ENCODE results near the gene IFT52. TPM values are rescaled to one million over a fixed set of nuclear protein-coding genes. Genes with fewer than 3 reads are reported as not detected.

IFT52 gene
- total RNA-seq, 2 donors from 2014 or later = 16.3 to 23.4 TPM

GRCh38 chr20:43570496-43570895, 20.2 kb upstream of the IFT52 start:
- H3K4me1 ChIP-seq = peaks cover 10% of the 10 kb centered on the region
- no peak overlapping the region for H3K4me3 ChIP-seq
- ATAC-seq = no peak
- intact Hi-C loops (cut with DNase I) = no loop called here
- 88 to 94% methylated on average over 4 to 10 of the region's 10 CpGs for WGBS, 2 donors
- no peaks in the 10 kb centered on the region for H3K9me3 ChIP-seq
- no peaks in the 10 kb centered on the region for H3K27me3 ChIP-seq
- no peak overlapping the region for H3K27ac ChIP-seq
- TF ChIP-seq POLR2A (IDR thresholded peaks at IDR 0.05) (no peak), CTCF (IDR thresholded peaks at IDR 0.05) (no peak)
- no peak for DNase-seq
- peaks cover 0 to 27% of the 10 kb centered on the region in 2 donors for H3K36me3 ChIP-seq (replicated peaks in 1 of 2; ENCODE audit: insufficient read depth in 1 of 2, low read depth in 2 of 2)

GRCh38 chr20:43571310-43571709, 19.4 kb upstream of the IFT52 start:
- DNase-seq = no peak

GRCh38 chr20:43571771-43572170, 19.0 kb upstream of the IFT52 start:
- H3K4me3 ChIP-seq = no peak overlapping the region
- peaks cover 10% of the 10 kb centered on the region for H3K4me1 ChIP-seq
- peaks cover 0 to 28% of the 10 kb centered on the region in 2 donors for H3K36me3 ChIP-seq (replicated peaks in 1 of 2; ENCODE audit: insufficient read depth in 1 of 2, low read depth in 2 of 2)
- ATAC-seq (no peak), DNase-seq (no peak)
- 82 to 84% methylated on average over 4 to 6 of the region's 6 CpGs for WGBS, 2 donors
- no peak overlapping the region for H3K27ac ChIP-seq
- no peak for TF ChIP-seq CTCF (IDR thresholded peaks at IDR 0.05)
- TF ChIP-seq POLR2A (IDR thresholded peaks at IDR 0.05) = no peak
- H3K9me3 ChIP-seq = no peaks in the 10 kb centered on the region
- no peaks in the 10 kb centered on the region for H3K27me3 ChIP-seq
- intact Hi-C loops (cut with DNase I) = no loop called here

More at GRCh38 chr20:43571310-43571709, 19.4 kb upstream of the IFT52 start:
- WGBS, 2 donors = 90 to 95% methylated on average over 3 of the region's 3 CpGs
- intact Hi-C loops (cut with DNase I) = no loop called here
- no peak overlapping the region for H3K27ac ChIP-seq
- H3K9me3 ChIP-seq = no peaks in the 10 kb centered on the region
- ATAC-seq = no peak
- H3K27me3 ChIP-seq = no peaks in the 10 kb centered on the region
- peaks cover 0 to 27% of the 10 kb centered on the region in 2 donors for H3K36me3 ChIP-seq (replicated peaks in 1 of 2; ENCODE audit: insufficient read depth in 1 of 2, low read depth in 2 of 2)
- TF ChIP-seq POLR2A (IDR thresholded peaks at IDR 0.05) (no peak), CTCF (IDR thresholded peaks at IDR 0.05) (no peak)
- H3K4me1 ChIP-seq = peaks cover 10% of the 10 kb centered on the region
- no peak overlapping the region for H3K4me3 ChIP-seq

GRCh38 chr20:43572891-43573290, 17.8 kb upstream of the IFT52 start:
- Histone ChIP-seq H3K4me3 (no peak overlapping the region), H3K27ac (no peak overlapping the region), H3K9me3 (no peaks in the 10 kb centered on the region), H3K4me1 (peaks cover 10% of the 10 kb centered on the region), H3K27me3 (no peaks in the 10 kb centered on the region), H3K36me3 (replicated peaks in 1 of 2; ENCODE audit: insufficient read depth in 1 of 2, low read depth in 2 of 2) (peaks cover 0 to 24% of the 10 kb centered on the region in 2 donors)
- no peak for DNase-seq
- TF ChIP-seq POLR2A (IDR thresholded peaks at IDR 0.05) (no peak), CTCF (IDR thresholded peaks at IDR 0.05) (no peak)
- ATAC-seq = no peak
- intact Hi-C loops (cut with DNase I) = no loop called here
- 87 to 95% methylated on average over 8 of the region's 8 CpGs for whole genome bisulfite sequencing, 2 donors

- Histone ChIP-seq H3K9me3 (no peaks in the 10 kb centered on the region), H3K36me3 (replicated peaks in 1 of 2; ENCODE audit: insufficient read depth in 1 of 2, low read depth in 2 of 2) (peaks cover 0 to 5% of the 10 kb centered on the region in 2 donors), H3K4me1 (no peaks in the 10 kb centered on the region), H3K4me3 (no peak overlapping the region), H3K27ac (no peak overlapping the region), H3K27me3 (no peaks in the 10 kb centered on the region)
- intact Hi-C loops (cut with DNase I) = no loop called here
- ATAC-seq (no peak), DNase-seq (peak in 1 of 4 donors; percentile 20)
- no peak for TF ChIP-seq CTCF (IDR thresholded peaks at IDR 0.05)
- WGBS, 2 donors = 66 to 87% methylated on average over 5 to 10 of the region's 10 CpGs
These were observed 14.6 kb upstream of the IFT52 start for GRCh38 chr20:43576108-43576507.

Data from body of pancreas (tissue), 4 donors.